Right lobe of liver (tissue), 4 donors: ENCODE measurements around the gene SNCAIP.

Source experiments
- CTCF ChIP-seq, 4 donors: fragments of 200-600 bp in 3 of 4; fragments of 450-650 bp in 1 of 4; IDR thresholded peaks; one replicate each; pipeline versions ENCODE4 v1.5.1 to v1.8.0; 2016 to 2022; ENCODE audit warnings: antibody characterized with exemption in 4 of 4, mild to moderate bottlenecking in 2 of 4
- POLR2A ChIP-seq: fragments of 450-650 bp; IDR thresholded peaks from one replicate; pipeline ENCODE4 v1.6.1; 2017; ENCODE audit warnings: antibody characterized with exemption, mild to moderate bottlenecking
- donor health status: DM: no; HTN: no; CAD: no.
- donor health status: DM: no; HTN: no; CAD: no.
- donor health status: DM: no; HTN: yes; CAD: no.

DNA sequence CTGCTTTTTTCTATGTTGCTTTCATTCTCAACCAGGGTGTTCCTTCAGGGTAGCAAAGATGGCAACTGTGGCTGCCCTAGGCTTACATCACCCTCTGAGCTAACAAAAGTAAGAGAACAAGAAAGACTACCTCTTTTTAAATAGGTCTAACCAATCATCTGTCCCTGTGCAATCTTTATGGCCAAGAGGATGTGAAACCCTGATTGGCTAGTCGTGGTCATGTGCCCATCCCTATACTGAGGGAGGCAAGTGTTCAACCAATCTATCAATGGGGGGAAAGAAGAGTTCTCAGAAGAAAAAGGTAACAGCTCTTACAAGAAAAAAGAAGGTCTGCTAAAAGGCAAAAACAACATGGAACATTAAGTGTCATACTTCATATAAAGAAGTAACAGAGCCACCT lies 11.7 kb upstream of the SNCAIP start:
- TF ChIP-seq CTCF (IDR thresholded peaks at IDR 0.05) (no peak), POLR2A (no peak)
